ENCODE data around the gene RHBDL1.
A peak's percentile ranks its signal among the peaks of the same experiment; 100 is the strongest.

RHBDL1 gene

DNA sequence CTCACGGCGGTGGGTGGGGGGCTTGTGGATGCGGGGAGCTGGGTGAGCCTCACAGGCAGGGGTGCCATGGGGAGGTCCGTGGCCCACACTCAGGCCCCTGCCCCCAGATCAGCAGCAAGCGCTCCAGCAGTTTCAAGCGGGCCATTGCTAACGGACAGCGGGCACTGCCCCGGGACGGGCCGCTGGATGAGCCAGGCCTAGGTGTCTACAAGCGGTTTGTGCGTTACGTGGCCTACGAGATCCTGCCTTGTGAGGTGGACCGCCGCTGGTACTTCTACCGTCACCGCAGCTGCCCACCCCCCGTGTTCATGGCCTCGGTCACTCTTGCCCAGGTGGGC, 1.1 kb downstream of the RHBDL1 start:
- no peak for DNase-seq

- no peak for DNase-seq
Measured at GRCh38 chr16:676913-677312, 1.4 kb downstream of the RHBDL1 start.

DNA sequence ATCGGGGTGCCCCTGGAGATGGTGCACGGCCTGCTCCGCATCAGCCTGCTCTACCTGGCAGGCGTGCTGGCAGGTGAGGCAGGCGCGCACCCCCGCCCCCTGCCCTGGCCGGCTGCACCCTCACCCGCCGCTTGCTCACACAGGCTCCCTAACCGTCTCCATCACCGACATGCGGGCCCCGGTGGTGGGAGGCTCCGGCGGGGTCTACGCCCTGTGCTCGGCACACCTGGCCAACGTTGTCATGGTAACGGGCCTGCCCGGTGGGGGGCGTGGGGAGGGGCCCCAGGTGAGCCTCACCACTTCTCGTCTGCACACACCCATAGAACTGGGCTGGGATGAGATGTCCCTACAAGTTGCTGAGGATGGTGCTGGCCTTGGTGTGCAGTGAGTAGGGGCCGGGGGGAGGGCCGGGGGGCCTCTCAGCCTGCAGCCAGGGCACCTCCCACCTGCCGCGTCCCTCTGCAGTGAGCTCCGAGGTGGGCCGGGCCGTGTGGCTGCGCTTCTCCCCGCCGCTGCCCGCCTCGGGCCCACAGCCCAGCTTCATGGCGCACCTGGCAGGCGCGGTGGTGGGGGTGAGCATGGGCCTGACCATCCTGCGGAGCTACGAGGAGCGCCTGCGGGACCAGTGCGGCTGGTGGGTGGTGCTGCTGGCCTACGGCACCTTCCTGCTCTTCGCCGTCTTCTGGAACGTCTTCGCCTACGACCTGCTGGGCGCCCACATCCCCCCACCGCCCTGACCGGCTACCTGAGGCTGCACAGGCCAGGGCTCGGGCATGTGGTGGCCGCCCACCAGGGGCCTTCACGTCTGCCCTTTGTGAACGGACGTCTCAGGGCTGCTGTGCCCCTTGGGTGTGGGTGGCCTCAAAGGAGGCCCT, 2.1 kb downstream of the RHBDL1 start:
- no peak for DNase-seq

DNA sequence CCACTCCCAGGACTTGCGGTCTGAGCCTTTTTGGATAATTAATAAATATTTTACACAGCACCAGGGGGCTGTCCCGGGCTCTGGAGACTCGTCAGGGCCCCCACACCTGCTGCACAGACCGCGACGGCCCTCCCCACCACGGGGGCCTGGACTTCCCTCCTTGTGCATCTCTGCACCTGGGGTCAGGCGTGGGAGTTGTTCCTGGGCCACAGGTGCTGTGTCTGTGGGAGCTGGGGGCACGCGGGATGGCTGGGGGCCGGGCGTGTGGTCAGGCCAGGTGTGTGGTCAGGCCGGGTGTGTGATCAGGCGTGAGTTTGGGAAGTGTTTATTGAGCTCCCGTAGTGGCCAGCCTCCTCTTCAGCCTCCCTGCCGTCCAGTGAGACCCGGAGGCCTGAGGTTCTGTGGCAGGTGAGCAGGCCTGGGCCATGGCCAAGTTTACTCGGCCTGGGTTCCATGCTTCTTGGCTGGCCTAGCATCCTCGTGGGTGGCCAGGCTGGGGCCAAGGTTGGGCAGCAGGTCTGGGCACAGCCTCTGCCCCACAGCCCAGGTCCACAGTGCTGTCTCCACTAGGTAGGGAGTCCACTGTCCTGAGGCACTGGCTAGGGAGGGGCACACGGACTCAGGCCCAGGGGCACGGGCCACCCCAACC, 2.9 kb downstream of the RHBDL1 start:
- DNase-seq, result no peak

DNA sequence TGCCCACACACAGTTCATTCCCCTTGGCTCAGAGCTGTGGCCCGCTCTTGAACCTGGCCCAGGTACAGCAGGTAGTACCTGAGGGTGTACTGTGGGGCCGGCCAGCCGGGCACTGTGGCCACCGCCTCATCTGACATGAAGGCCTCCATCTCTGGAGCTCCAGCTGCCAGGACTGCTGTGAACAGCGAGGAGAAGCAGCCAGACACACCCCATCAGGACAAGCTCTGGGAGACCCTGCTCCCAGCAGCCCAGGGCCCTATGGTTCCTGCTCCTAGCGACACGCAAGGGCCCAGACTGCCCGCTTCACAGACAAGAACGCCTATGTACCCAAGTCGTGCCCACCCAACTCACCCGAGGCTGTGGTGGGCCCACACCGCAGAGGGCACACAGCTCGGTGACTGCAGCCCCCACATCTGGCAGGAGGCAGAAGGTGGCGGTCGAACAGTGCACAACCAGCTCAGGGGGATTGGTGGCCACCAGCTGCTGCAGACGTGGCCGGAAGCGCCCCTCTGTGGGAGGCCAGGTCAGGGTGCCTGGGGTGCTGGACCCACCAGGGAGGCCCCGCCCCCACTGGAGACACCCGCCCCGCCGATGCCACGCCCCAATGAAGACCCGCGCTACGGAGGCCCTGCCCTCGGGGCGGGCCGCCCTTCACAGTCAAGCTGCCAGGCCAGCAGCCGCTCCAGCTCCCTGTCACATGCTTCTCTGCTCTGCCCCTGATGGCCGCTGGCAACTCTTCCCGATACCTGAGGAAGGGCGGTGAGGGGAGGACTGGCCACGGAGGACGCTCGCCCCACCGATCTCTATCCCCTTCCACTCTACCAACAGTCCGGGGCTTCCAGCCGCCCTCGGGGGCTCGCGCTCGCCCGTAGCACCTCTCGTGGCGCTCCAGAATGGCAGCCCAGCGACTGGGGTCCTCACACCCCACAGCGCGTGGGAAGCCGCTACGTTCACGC, 3.7 kb downstream of the RHBDL1 start:
- DNase-seq, result peak in 1 of 2 donors; percentile 39

GRCh38 chr16:679814-680624, 4.5 kb downstream of the RHBDL1 start, which contains the start of gene STUB1:
Gene STUB1, plus strand, starts transcription at chr16:680410. Its CDS starts 116 bp downstream, at chr16:680526.
- peak; percentile 87 to 89 for DNase-seq

GRCh38 chr16:680625-680945, 5.1 kb downstream of the RHBDL1 start:
- DNase-seq, result no peak

- peak in 1 of 2 donors; percentile 25 for DNase-seq
Measured at GRCh38 chr16:680967-681745, 5.7 kb downstream of the RHBDL1 start.

- DNase-seq, result no peak
Measured at GRCh38 chr16:681746-682427, 6.4 kb downstream of the RHBDL1 start.

DNA sequence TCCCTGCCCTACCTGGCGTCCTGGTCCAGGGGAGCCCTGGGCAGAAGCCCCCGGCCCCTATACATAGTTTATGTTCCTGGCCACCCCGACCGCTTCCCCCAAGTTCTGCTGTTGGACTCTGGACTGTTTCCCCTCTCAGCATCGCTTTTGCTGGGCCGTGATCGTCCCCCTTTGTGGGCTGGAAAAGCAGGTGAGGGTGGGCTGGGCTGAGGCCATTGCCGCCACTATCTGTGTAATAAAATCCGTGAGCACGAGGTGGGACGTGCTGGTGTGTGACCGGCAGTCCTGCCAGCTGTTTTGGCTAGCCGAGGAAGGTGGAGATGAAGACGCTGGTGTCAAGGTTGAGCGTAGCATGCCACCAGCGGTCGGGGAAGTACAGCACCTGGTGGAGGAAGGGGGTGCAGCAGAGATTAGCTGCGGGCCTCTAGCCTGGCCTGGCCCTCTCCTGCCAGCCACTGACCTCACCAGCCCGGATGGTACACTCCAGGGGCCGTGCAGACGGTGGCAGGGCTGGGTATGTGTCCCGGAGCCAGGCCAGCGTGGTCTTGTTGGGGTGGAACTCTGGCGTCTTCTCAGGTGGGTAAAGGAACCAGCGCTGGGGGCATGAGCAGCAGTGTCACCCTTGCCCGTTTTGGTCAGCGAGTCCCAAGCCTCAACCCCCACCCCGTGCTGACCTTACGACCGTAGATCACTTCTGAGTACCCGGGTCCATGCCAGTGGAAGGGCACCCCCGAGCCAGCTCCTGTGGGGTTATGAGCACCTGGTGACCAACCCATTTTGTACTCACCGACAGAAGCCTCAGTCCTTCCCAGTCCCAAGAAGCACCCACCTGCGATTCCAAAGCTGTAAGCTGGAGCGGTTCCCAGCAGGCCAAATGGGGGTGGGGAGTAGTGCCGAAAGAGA, 7.3 kb downstream of the RHBDL1 start:
- DNase-seq, result no peak

DNA sequence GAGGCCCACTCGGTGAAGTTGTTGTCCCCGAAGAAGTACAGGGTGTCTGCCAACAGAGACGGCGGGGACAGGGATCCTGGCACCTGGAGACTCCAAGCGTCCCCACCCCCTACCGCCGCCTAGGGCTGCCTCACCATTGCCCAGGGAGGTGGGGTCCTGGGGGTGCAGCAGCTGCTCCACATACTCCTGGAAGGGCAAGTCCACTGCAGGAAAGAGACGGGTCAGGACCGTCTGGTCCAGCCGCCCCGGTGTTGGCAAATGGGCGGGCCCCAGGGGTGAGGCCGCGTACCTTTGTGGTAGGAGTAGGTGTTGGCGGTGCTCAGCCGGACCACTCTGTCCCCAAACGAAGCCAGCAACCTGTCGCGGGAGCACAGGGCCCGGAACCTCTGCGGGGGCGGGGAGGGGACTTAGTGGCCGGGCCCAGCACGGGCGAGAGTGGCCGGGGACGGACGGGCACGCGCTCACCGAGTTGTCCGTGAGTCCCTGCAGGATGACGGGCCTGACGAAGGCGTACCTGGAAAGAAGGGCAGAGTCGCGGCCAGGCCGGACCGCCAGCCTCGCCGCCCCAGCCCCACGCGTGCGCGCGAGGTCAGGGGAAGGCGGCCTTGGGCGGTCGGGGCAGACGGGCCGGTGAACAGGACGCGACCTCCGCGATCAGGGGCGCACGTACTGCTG, 8.1 kb downstream of the RHBDL1 start:
- DNase-seq, result no peak

DNA sequence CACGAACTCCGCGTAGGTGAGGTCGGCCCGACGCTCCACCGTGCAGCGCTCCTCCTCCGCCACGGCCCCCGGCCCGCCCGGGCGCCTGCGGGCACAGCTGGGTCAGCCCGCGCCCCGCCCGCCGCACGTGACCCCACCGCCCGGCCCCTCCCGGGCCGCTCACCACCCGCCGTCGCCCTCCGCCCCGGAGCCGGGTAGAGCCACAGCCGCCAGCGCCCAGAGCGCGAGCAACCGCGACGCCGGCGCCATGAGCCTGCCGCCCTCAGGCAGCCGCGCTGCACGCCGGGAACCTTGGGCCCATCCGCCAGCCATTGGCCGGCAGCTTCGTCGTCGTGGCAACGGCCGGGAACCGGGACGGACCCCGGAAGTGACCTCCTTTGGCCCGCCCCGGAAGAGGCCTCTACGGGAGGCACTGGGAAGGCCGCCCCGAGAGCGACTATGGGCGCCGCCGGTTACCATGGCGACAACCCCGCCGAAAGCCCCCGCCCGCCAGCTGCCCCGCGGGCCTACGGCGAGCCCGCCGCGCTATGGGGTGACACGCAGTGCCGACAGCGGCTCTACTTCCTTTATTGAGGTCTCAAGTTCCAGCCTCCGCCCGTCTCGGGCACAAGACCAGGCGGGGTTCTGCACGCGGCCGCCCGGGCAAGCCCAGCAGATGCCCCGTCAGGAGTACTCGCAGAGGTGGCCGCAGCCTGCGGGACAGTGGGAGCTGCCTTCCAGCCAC, 8.8 kb downstream of the RHBDL1 start, which contains the start of gene JMJD8:
JMJD8 (minus strand) TSS at position 264 of the 724 bp plus-strand sequence; CDS start at position 249, 15 bp downstream.
- peak; percentile 95 to 98 for DNase-seq

DNA sequence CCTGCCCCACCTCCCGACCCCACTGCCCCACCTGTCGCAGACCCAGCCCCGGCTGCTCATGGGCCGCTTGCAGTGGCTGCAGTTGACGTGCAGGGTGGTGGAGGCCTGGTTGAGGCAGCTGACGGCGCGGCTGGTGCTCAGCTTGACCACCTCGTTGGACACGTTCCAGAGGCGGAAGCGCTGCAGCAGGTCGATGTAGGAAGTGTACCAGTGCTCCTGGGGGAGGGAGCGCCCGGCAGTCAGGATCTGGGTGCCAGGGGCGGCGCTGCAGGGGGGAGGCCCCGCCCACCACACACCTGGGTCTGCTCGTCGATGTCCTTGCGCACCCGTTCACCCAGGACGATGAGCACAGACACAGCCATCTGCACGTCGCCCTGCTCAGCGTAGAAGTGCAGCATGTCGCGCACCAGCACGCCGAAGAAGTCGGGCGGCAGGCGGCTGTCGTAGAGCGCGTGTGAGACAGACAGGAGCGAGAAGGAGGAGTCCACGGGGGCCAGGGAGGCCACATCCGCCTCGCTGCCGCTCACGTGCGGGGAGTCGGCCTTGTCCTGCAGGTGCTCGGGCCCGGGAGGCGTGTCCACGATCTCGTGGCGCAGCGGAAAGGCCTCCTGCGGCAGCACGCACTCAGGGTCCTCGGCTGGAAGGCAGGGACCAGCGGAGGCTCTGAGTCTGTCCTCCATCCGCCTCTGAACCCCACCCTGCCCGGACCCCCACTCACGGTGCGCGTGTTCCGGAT, 9.7 kb downstream of the RHBDL1 start:
- no peak for DNase-seq

DNA sequence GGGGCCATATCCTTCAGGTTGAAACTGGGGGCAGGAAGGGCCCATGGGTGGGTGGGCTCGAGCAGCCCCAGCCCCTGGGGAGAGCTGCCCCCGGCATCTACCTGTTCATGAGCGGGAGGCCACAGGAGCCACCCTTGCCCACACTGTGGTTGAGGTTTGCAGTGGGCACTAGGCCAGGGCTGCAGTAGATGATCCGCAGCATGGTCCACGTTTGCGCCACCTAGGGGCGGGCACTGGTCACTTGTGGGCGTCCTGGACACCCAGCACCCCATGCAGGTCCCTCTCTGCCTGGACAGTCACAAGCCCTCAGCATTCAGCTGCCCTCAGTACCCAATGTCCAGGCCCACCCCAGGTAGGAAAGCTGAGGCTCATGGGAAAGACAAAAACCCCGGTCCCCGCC, 10.5 kb downstream of the RHBDL1 start:
- DNase-seq, result peak in 1 of 2 donors; percentile 40

- no peak for DNase-seq
Measured at GRCh38 chr16:686459-687260, 11.2 kb downstream of the RHBDL1 start.

DNA sequence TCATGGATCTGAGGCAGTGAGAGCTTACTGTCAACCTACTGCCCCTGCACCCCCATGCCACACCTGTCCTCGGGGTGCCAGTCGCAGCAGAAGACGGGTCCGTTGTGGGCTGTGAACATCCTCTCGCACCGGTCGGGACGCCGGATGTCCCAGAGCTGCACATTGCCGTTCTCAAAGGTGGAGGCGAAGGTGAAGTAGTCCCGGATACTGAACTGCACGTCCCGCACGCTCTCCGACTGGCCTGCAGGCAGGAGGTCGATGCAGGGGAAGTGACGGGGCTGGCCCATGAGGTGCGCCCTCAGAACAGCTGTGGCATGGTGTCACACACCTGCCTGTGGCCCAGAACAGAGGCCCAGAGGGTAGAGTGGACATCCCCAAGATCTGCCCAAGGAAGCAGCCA, 12.0 kb downstream of the RHBDL1 start:
- DNase-seq, result no peak
